ENCODE results near the gene OSCAR. TPM values are rescaled to one million over a fixed set of nuclear protein-coding genes. Genes with fewer than 3 reads are reported as not detected.

The OSCAR gene
- total RNA-seq, 3 donors from 2014 or later: 0.66 to 2.4 (median 2.2) TPM

GRCh38 chr19:54095136-54095858 lies 5.3 kb downstream of the OSCAR start:
- Histone ChIP-seq H3K36me3 (no peaks in the 10 kb centered on the region), H3K27ac (no peak overlapping the region), H3K4me3 (peak overlapping the region; percentile 34 to 64 (median 43)), H3K4me1 (peaks cover 0 to 4% of the 10 kb centered on the region in 2 donors), H3K9me3 (no peaks in the 10 kb centered on the region), H3K27me3 (peaks cover 0 to 13% of the 10 kb centered on the region in 2 donors)
- TF ChIP-seq POLR2A (IDR thresholded peaks at IDR 0.05): no peak
- TF ChIP-seq POLR2AphosphoS5 (IDR thresholded peaks at IDR 0.05): no peak
- TF ChIP-seq CTCF (IDR thresholded peaks at IDR 0.05): no peak
- intact Hi-C loops (cut with DNase I; ENCODE audit: low total_unique reads): no loop called here
- no peak for DNase-seq (ENCODE audit: low spot score in 2 of 2)

- Histone ChIP-seq H3K27ac (no peak overlapping the region), H3K4me1 (peaks cover 0 to 4% of the 10 kb centered on the region in 2 donors), H3K36me3 (no peaks in the 10 kb centered on the region), H3K9me3 (no peaks in the 10 kb centered on the region), H3K27me3 (peaks cover 0 to 13% of the 10 kb centered on the region in 2 donors), H3K4me3 (no peak overlapping the region)
- no peak for DNase-seq (ENCODE audit: low spot score in 2 of 2)
- intact Hi-C loops (cut with DNase I; ENCODE audit: low total_unique reads): no loop called here
- TF ChIP-seq CTCF (IDR thresholded peaks at IDR 0.05): no peak
- no peak for TF ChIP-seq POLR2AphosphoS5 (IDR thresholded peaks at IDR 0.05)
- no peak for TF ChIP-seq POLR2A (IDR thresholded peaks at IDR 0.05)
These were observed 6.1 kb downstream of the OSCAR start for GRCh38 chr19:54094426-54095000.

GRCh38 chr19:54084410-54084809 lies 16.2 kb downstream of the OSCAR start:
- no peak for DNase-seq (ENCODE audit: low spot score in 2 of 2)

GRCh38 chr19:54081032-54081431 lies 19.6 kb downstream of the OSCAR start, which contains the start of gene TARM1:
TARM1 (minus strand) TSS chr19:54081365; CDS start chr19:54081340, 25 bp downstream.
- intact Hi-C loops (cut with DNase I; ENCODE audit: low total_unique reads): no loop called here
- Histone ChIP-seq H3K27ac (no peak within 1 kb of the TSS), H3K4me1 (no peaks in the 10 kb centered on the region), H3K4me3 (no peak within 1 kb of the TSS), H3K27me3 (no peaks in the 10 kb centered on the region), H3K36me3 (no peaks in the 10 kb centered on the region), H3K9me3 (peaks cover 4 to 16% of the 10 kb centered on the region in 2 donors)
- no peak for TF ChIP-seq CTCF (IDR thresholded peaks at IDR 0.05)
- TF ChIP-seq POLR2AphosphoS5 (IDR thresholded peaks at IDR 0.05): no peak
- no peak for TF ChIP-seq POLR2A (IDR thresholded peaks at IDR 0.05)
- DNase-seq (ENCODE audit: low spot score in 2 of 2): no peak

More at GRCh38 chr19:54084410-54084809, 16.2 kb downstream of the OSCAR start:
- intact Hi-C loops (cut with DNase I; ENCODE audit: low total_unique reads): no loop called here
- Histone ChIP-seq H3K4me3 (no peak overlapping the region), H3K27me3 (no peaks in the 10 kb centered on the region), H3K27ac (no peak overlapping the region), H3K4me1 (no peaks in the 10 kb centered on the region), H3K9me3 (peaks cover 4 to 16% of the 10 kb centered on the region in 2 donors), H3K36me3 (no peaks in the 10 kb centered on the region)
- TF ChIP-seq POLR2A (IDR thresholded peaks at IDR 0.05): no peak
- no peak for TF ChIP-seq CTCF (IDR thresholded peaks at IDR 0.05)
- no peak for TF ChIP-seq POLR2AphosphoS5 (IDR thresholded peaks at IDR 0.05)

- H3K4me1 ChIP-seq: no peaks in the 10 kb centered on the region
- DNase-seq (ENCODE audit: low spot score in 2 of 2): no peak
- H3K4me3 ChIP-seq: no peak overlapping the region
- H3K27ac ChIP-seq: no peak overlapping the region
- TF ChIP-seq POLR2AphosphoS5 (IDR thresholded peaks at IDR 0.05) (no peak), POLR2A (IDR thresholded peaks at IDR 0.05) (no peak), CTCF (IDR thresholded peaks at IDR 0.05) (no peak)
- H3K27me3 ChIP-seq: no peaks in the 10 kb centered on the region
- peaks cover 4 to 11% of the 10 kb centered on the region in 2 donors for H3K9me3 ChIP-seq
- intact Hi-C loops (cut with DNase I; ENCODE audit: low total_unique reads): no loop called here
- H3K36me3 ChIP-seq: no peaks in the 10 kb centered on the region
These were observed 23.3 kb downstream of the OSCAR start for GRCh38 chr19:54077334-54077733.
